Kidney glomerular epithelial cell (primary cell): ENCODE measurements around the gene PPP1R12B.
"Not testable (repeated sequence)": the region's sequence is repeated elsewhere in the genome, so short reads cannot be mapped to it uniquely, and the experiment has no call there.

Experiments used
- DNase-seq: peaks from one replicate; lab custom pipeline; 2025; lab: John Stamatoyannopoulos, UW

Gene PPP1R12B

DNA sequence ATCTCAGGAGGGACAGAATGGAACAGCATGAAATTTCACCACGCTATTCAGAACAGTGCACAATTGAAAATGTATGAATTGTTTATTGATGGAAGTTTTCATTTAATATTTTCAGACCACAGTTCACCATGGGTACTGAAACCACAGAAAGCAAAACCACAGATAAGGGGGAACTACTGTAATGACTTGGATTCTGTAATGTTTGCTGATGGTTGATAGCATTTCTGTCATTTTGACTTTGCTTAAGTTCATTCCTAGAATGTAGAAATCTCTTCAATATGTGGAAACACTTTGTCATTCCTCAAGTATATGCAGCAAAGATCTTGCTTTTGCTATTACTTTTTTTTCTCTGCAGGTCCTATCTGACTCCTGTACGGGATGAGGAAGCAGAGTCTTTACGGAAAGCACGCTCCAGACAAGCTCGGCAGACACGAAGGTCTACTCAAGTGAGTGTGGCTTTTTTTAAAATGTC, 139.7 kb downstream of the PPP1R12B start:
- not testable (repeated sequence) for DNase-seq

DNA sequence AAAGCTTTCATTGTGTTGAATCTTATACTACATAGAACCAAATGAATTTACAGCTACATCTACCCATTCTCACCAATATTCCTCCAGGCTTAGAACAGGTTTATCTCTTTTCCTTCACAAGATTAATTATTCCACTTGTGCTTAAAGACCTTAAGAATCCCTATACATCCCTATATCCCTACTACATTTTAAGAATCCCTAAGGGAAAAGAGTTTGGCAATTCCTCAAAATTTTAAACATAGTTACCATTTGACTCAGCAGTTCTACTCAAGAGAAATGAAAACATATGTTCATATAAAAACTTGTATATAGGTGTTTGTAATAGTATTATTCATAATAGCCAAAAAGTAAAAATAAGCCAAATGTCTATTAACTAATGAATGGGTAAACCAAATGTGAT, 140.6 kb downstream of the PPP1R12B start:
- not testable (repeated sequence) for DNase-seq

DNA sequence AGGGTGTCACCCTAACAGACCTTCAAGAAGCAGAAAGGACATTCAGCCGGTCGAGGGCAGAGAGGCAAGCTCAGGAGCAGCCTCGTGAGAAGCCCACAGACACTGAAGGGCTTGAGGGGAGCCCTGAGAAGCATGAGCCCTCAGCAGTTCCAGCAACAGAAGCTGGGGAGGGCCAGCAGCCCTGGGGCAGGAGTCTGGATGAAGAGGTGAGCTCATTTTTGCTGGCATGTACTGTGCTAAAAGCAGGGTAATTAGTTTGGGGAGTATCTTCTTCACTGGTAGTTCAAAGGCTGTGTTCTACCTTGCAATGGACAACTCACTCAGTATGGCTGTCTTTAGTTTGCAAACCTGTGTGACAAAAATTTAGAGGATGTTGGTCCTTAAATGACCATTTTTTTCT, 144.6 kb downstream of the PPP1R12B start:
- not testable (repeated sequence) for DNase-seq

DNA sequence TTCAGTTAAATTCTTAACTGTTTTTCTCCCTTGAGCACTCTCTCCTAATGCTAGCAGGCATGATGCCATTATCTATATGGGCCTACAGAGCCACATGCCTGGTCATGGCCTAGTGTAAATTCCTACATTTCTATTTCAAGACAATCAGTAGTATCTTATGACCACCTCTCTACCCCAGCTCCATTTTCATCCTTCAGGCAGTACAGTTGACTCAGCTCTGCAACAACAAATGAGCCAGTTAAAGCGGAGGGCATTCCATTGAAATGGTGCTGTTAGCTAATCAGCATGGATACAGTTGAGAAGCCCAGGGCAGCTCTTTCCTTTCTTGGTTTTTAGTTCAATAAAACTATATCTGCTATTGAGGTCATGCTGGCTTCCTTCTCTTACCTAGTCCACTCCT, 150.0 kb downstream of the PPP1R12B start:
- DNase-seq, result no peak

- DNase-seq, result not testable (repeated sequence)
These were observed 151.5 kb downstream of the PPP1R12B start for GRCh38 chr1:202499997-202500396.

- DNase-seq, result peak; percentile 48
These were observed 152.8 kb downstream of the PPP1R12B start for GRCh38 chr1:202501281-202501680.

DNA sequence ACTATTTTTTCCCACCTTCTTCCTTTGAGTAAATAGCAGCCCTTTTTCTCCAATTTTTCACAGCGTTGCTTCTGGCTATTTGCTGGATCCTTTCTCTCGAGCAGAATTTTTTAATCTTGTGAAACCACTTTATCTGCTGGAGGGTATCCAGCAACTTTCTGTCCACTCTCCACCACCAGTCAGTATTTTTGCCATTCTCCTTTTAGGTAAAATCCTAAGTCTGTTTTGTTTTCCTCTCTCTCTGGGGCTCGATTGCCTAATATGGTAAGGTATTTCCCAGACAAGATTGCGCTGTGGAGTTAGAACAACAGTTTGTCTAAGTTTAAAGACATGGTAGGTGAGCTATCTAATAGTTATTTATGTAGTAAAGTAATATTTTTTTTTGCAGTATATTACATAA, 156.9 kb downstream of the PPP1R12B start:
- DNase-seq, result peak; percentile 78

DNA sequence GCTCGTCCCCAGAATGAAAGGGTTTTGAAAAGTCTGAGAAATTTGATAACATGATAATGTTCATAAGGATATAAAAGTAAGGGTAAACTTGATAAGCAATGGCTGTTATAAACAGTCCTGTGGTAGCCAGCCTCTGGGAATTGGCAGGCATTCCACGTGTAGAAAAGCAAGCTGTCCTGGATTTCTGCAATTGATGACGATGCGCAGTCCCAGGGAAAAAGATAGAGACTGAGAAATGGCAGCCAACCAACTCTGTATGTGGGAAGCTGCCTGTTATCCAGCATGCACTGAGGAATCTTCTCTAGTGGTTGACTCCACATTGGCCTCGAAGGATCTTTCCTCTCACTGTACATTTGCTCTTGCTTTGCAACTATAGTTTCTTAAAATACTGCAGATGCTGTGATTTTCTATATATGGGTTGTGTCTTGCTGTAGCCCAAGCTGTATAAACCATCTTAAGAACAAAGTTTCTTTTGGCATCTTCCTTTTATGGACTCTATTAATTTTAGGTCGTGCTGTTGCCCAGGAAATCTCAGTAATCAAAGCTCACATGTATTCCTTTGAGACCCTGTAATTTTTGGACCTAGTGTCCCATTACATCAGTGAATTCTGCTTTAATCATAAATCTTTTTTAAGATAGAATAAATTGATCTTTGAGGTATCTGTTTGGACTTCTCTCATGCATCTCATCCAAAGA, 157.5 kb downstream of the PPP1R12B start:
- not testable (repeated sequence) for DNase-seq

DNA sequence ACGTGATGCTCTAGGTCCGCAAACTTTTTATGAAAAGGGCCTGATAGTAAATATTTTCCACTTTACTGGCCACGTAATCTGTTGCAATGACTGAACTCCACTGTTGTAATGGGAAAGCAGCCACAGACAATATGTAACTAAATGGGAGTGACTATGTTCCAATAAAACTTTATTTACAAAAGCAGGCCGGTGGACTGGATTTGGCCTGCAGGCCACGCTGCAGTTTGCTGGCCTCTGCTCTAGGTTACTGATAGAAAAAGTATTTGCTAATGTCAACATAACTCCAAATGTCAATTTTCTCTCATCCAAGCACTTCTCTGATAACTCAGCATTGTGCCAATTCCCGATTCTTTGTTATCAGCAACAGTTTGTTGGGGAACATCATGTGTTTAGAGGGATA, 160.4 kb downstream of the PPP1R12B start:
- DNase-seq, result not testable (repeated sequence)

- DNase-seq, result not testable (repeated sequence)
These were observed 165.4 kb downstream of the PPP1R12B start for GRCh38 chr1:202513875-202514274.

GRCh38 chr1:202516434-202516877, 168.0 kb downstream of the PPP1R12B start:
- no peak for DNase-seq

DNA sequence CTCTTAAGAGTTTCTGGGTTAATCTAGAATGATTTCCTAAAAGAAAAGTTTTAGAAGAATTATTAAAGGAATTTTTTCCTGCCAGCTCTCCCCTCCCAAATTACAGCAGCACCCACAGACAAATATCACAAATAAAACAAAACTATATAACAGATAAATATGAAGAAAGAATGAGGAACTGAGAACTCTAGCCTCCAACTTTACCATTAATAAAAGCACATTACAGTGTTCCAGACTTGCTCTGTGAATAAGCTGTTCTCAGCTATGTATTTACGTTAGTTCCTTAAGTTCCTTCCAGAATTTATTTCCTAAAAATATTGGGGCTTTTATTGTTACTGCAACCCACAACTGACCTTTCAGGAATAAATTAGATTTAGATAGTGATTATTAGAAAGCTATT, 168.6 kb downstream of the PPP1R12B start:
- not testable (repeated sequence) for DNase-seq

DNA sequence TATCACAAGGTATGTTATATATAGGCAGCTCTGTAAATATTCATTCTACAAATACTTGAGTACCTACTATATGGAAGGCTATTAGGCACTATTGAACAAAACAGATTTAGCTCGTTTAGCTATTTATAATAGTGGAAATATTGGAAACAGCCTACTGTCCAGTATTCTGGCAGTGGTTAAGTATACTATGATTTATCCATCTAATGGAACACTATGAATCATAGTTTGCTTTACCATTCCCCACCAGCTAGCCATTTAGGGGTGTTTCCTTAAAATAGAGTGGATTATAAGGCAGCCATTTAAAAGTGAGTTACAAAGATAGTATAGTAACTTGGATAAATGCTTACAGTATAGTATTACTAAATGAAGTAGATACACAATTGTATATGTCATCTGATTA, 169.7 kb downstream of the PPP1R12B start:
- DNase-seq, result not testable (repeated sequence)

DNA sequence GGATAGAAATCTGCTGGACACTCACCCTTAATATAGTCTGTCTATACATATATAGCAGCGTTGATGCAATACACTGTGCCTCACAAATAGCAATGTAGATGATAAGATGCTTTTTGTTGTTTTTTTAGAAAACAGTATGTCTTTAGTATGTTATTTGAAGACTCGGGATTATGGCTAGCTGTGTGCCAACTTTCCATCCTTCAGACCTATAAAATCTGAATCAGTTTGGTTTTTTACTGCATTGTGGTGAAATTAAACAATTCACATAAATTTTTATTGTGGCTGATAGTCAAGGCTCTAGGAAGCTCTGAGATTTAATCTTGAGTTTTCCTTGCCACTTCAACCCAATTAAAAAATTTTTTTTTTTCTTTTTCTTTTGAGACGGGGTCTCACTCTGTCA, 170.4 kb downstream of the PPP1R12B start:
- DNase-seq, result not testable (repeated sequence)

DNA sequence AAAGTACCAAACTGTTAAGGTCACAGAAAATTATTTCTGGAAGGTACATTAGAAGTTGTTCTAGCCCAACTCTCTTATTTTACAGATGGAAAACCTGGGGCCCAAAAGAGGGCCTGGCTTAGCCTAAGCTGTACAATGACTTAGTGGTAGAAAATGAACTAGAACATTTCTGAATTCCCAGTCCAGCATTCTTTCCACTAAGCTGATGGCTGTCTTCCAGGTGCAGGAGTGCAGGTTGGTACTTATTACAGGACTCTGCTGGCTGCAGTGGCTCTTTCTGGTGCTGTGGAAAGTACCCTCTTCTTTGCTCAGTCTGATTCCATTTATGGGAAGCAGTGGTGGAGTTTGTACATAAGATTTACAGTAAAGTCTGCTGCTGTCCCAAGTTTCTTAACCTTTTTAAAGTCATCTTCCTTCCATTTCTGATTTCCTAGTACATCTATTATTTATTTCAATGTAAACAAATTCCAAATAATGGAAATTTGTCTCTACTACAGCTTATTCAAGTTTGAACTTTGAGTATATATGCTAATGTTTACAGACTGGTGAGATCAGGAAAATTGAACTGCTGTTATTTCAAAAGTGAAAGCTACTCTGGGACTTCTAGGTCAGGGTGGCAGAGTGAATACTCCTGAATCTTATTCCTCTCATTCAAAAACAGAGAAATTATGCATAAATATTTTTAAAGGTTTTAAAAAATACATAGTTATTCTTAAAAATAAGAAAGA, 171.8 kb downstream of the PPP1R12B start:
- DNase-seq, result not testable (repeated sequence)

DNA sequence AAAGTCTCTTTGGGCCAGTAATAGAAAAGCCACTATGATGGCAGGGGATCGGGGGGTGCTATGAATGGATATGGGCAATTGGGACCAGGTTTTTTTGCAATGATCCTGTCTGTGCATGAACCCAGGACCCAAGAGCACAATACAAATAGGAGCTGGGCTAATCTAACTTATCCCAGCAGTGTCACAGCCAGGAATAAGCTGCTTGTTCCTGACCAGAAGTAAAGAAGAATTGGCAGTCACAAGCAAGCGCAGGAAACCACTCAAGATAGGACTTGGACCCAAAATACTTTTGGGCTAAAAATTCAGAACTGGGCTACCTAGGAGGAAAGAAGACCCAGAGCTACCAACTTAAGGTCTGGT, 172.3 kb downstream of the PPP1R12B start:
- not testable (repeated sequence) for DNase-seq

- not testable (repeated sequence) for DNase-seq
These were observed 173.0 kb downstream of the PPP1R12B start for GRCh38 chr1:202521484-202521883.

DNA sequence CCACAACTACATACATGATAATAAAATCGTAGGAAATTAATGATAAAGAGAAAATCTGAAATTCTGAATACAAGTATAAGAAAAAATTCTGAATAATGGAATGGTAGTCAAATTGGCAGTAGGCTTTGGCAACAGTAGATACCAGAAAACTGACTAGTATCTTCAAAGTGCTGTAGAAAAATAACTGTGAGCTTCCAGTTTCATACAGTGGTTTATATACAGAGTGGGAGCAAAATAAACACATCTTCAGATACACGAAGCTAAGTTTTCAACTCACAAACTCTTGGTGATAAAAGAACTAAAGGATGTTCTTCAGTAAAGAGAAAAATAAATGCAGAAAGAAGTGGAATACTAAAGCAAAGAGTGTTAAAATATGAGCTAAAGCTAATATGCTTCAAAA, 173.4 kb downstream of the PPP1R12B start:
- DNase-seq, result no peak

DNA sequence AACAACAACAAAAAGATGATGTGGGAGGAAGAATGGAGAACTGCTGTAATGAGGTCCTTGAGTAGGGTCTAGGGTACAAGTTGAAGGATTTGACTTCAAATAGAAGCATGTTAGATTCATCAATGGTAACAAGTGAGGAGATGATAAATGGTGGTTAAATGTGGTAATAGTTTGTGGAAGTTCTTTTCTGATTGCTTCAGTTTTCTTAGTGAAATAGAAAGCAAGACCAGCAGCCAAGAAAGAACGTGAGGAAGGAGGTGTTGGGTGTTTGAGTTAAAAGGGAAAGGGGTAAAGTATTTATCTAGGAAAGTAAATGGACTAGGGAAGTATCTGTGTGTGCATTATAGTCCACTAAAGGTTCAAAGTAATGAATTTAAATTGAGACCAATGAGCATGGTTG, 177.6 kb downstream of the PPP1R12B start:
- DNase-seq, result not testable (repeated sequence)

- not testable (repeated sequence) for DNase-seq
These were observed 179.7 kb downstream of the PPP1R12B start for GRCh38 chr1:202528096-202528722.

- DNase-seq, result not testable (repeated sequence)
These were observed 182.2 kb downstream of the PPP1R12B start for GRCh38 chr1:202530686-202531085.

DNA sequence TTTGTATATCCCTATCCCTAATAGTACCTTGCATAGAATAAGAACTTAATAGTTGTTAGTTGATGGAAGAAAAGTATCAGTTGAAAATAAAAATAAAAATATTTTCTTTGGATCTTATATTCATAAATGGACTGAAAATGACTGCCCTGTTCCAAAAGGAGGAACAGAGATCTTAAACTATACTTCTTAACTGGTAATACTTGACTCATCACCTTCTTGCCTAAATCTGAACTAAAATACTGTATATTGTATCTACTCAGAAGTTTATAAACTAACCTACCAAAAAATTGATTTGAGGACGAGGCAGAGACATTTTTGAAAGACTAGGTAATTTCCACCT, 182.9 kb downstream of the PPP1R12B start:
- DNase-seq, result no peak
